SK-N-MC (cell line): Measurements from ENCODE around the gene ALOX15B.

Experiments
- EZH2 ChIP-seq: fragments of 200-600 bp; sonication (generic); IDR thresholded peaks from one replicate; pipeline ENCODE4 v1.6.1; 2017; ENCODE audit warnings: antibody characterized with exemption
- FOXP2 ChIP-seq: optimal IDR thresholded peaks from 2 replicates; pipeline ENCODE3; 2011; ENCODE audit warnings: mild to moderate bottlenecking, moderate library complexity; ENCODE audit not compliant: insufficient read depth; ENCODE audit errors: extremely low read length, control extremely low read depth
- POLR2AphosphoS5 ChIP-seq: IDR thresholded peaks from 2 replicates; pipeline ENCODE4 v1.6.1; 2012; ENCODE audit warnings: mild to moderate bottlenecking, low read depth, low read length, borderline replicate concordance

- TF ChIP-seq POLR2AphosphoS5 (no peak), EZH2 (no peak), FOXP2 (no peak)
Observed at GRCh38 chr17:8012996-8013640, 25.7 kb upstream of the ALOX15B start.
